K562 (cell line): Measurements from ENCODE around the gene OTC. TPM values are rescaled to one million over a fixed set of nuclear protein-coding genes. Genes with fewer than 3 reads are reported as not detected.

ENCODE experiments used
- ATAC-seq: fragments of 200-7000 bp; cut with Tn5 transposase; 3 replicates; pipeline ENCODE4 v1.9.1; 2020; ENCODE audit warnings: moderate library complexity
- BruUV-seq: library from RNA; stranded (reverse); fragments of 400-500 nt; replicated peaks from 2 replicates; lab custom pipeline; 2021; lab: Mats Ljungman, UMichigan
- CTCF ChIA-PET: fragments of 300-600 bp; formaldehyde crosslinking; extraction: SDS; loops from one replicate; lab custom pipeline; 2021; ENCODE audit warnings: low intra/inter-chr PET ratio; lab: Yijun Ruan, JAX
- POLR2A ChIA-PET: fragments of 300-600, 350-650 bp; sonication (Branson Sonifier 250); formaldehyde crosslinking; extraction: SDS; loops from one replicate; lab custom pipeline; 2021; ENCODE audit warnings: antibody characterized with exemption, inconsistent platforms; lab: Yijun Ruan, JAX
- DNase-seq, 4 experiments: peaks; one replicate each; pipeline versions ENCODE4 v3.0.0 to v3.0.0-alpha.2; 2011 to 2018; ENCODE audit warnings: low spot score in 3 of 4, mixed read lengths in 3 of 4; ENCODE audit errors: extremely low read depth in 1 of 4
- FAIRE-seq: peaks from 2 replicates; lab custom pipeline; 2011; peaks lifted over from hg19 to GRCh38; lab: Jason Lieb, UNC
- H2AFZ ChIP-seq: 2 replicates; pipeline ENCODE4 v1.6.0; 2011; ENCODE audit warnings: low read depth, low read length, control low read depth, inconsistent platforms
- H3K27ac ChIP-seq: fragments of 200-600 bp; 3 replicates; pipeline ENCODE4 v1.8.0; 2011; ENCODE audit warnings: low read depth, mild to moderate bottlenecking, control low read depth, inconsistent platforms, low read length, moderate library complexity, mixed read lengths; ENCODE audit errors: extremely low read depth
- H3K27me3 ChIP-seq, 2 experiments: fragments of 300-600 bp in 1 of 2; 2 replicates in 1 of 2; 3 replicates in 1 of 2; pipeline versions ENCODE4 v1.6.0 to v1.8.0; 2011; ENCODE audit warnings: inconsistent platforms in 2 of 2, low read length in 2 of 2, mild to moderate bottlenecking in 1 of 2, mixed read lengths in 1 of 2, moderate library complexity in 1 of 2; ENCODE audit not compliant: control insufficient read depth in 2 of 2, insufficient read depth in 2 of 2
- H3K36me3 ChIP-seq: fragments of 300-600 bp; 3 replicates; pipeline ENCODE4 v1.8.0; 2011; ENCODE audit warnings: mild to moderate bottlenecking, low read length, inconsistent platforms; ENCODE audit not compliant: control insufficient read depth, insufficient read depth
- H3K4me1 ChIP-seq, 2 experiments: fragments of 200-600 bp in 1 of 2; replicated peaks in 1 of 2; 2 replicates in 1 of 2; 3 replicates in 1 of 2; pipeline versions ENCODE4 v1.5.1 to v1.8.0; 2011; ENCODE audit warnings: inconsistent platforms in 2 of 2, low read length in 2 of 2, mild to moderate bottlenecking in 1 of 2, mixed read lengths in 1 of 2, moderate library complexity in 1 of 2; ENCODE audit not compliant: control insufficient read depth in 2 of 2, insufficient read depth in 2 of 2
- H3K4me2 ChIP-seq: 2 replicates; pipeline ENCODE4 v1.6.1; 2011; ENCODE audit warnings: low read length, control low read depth, inconsistent platforms, mixed read lengths; ENCODE audit not compliant: insufficient read depth
- H3K4me3 ChIP-seq: fragments of 200-600 bp; sonication (generic), shearing (Covaris generic); 2 replicates; pipeline ENCODE4 v1.5.1; 2016; ENCODE audit warnings: control low read depth, inconsistent platforms
- H3K79me2 ChIP-seq: fragments of 200-600 bp; 3 replicates; pipeline ENCODE4 v1.8.0; 2011; ENCODE audit warnings: low read length, inconsistent platforms; ENCODE audit not compliant: control insufficient read depth, insufficient read depth
- H3K9ac ChIP-seq, 2 experiments: 2 replicates each; pipeline versions ENCODE4 v1.6.0 to v1.6.1; 2011; ENCODE audit warnings: low read depth in 2 of 2, low read length in 2 of 2, control low read depth in 1 of 2, inconsistent platforms in 1 of 2, mild to moderate bottlenecking in 1 of 2, mixed read lengths in 1 of 2; ENCODE audit not compliant: insufficient read depth in 1 of 2
- H3K9me1 ChIP-seq: one replicate; pipeline ENCODE4 v1.6.0; 2011; ENCODE audit warnings: inconsistent platforms, mild to moderate bottlenecking, low read length, moderate library complexity; ENCODE audit not compliant: control insufficient read depth, insufficient read depth
- H3K9me3 ChIP-seq: replicated peaks from 2 replicates; pipeline ENCODE4 v1.5.1; 2011; ENCODE audit warnings: low read depth, low read length, inconsistent platforms; ENCODE audit not compliant: control insufficient read depth, insufficient read depth
- H4K20me1 ChIP-seq: replicated peaks from 2 replicates; pipeline ENCODE4 v1.6.1; 2011; ENCODE audit warnings: low read length, inconsistent platforms, mixed read lengths; ENCODE audit not compliant: control insufficient read depth, insufficient read depth
- CREBBP ChIP-seq: IDR thresholded peaks from one replicate; pipeline ENCODE4 v1.6.1; 2012; ENCODE audit warnings: low read depth, mild to moderate bottlenecking, control low read depth, inconsistent platforms, low read length
- E2F3 ChIP-seq: fragments of 250-450 bp; sonication (Bioruptor Pico); IDR thresholded peaks from 2 replicates; pipeline ENCODE4 v1.4.0; 2020; ENCODE audit warnings: mild to moderate bottlenecking
- FOXA3 ChIP-seq, 2 experiments: fragments of 450-650 bp in 1 of 2; sonication (generic) in 1 of 2; formaldehyde crosslinking; IDR thresholded peaks in 1 of 2; conservative IDR thresholded peaks in 1 of 2; 2 replicates each; pipeline versions ENCODE4 v1.4.0 to v1.8.0; 2020 to 2022; ENCODE audit warnings: mild to moderate bottlenecking in 2 of 2, missing genetic modification reagents in 1 of 2
- GATAD2A ChIP-seq: fragments of 450-650 bp; IDR thresholded peaks from 2 replicates; pipeline ENCODE4 v1.6.1; 2017
- HEY1 ChIP-seq: fragments of 250-450 bp; sonication (Bioruptor Pico); IDR thresholded peaks from 2 replicates; pipeline ENCODE4 v1.5.0; 2020; ENCODE audit warnings: mild to moderate bottlenecking, moderate library complexity, borderline replicate concordance
- NR0B1 ChIP-seq: fragments of 450-650 bp; IDR thresholded peaks from one replicate; pipeline ENCODE4 v1.6.1; 2018; ENCODE audit warnings: mild to moderate bottlenecking, moderate library complexity; ENCODE audit not compliant: partially characterized antibody
- PCBP2 ChIP-seq: fragments of 200-400 bp; formaldehyde crosslinking; IDR thresholded peaks from 2 replicates; pipeline ENCODE4 v1.6.1; 2018; ENCODE audit warnings: low read length, low read depth, mild to moderate bottlenecking, moderate library complexity; ENCODE audit not compliant: poor library complexity, severe bottlenecking
- PHF20 ChIP-seq: fragments of 450-650 bp; IDR thresholded peaks from 2 replicates; pipeline ENCODE4 v1.6.1; 2018; ENCODE audit not compliant: partially characterized antibody
- TEAD4 ChIP-seq, 2 experiments: sonication (generic) in 1 of 2; formaldehyde crosslinking in 1 of 2; IDR thresholded peaks; 2 replicates each; pipeline versions ENCODE4 v1.6.1 to v1.8.0; 2012 to 2022; ENCODE audit warnings: borderline replicate concordance in 1 of 2, inconsistent platforms in 1 of 2, low read length in 1 of 2, mild to moderate bottlenecking in 1 of 2, missing genetic modification reagents in 1 of 2
- YY1 ChIP-seq, 3 experiments: IDR thresholded peaks; 2 replicates each; pipeline ENCODE4 v1.6.1; 2011; ENCODE audit warnings: low read length in 2 of 3, mild to moderate bottlenecking in 2 of 3, moderate library complexity in 2 of 3, borderline replicate concordance in 1 of 3, control low read depth in 1 of 3, low read depth in 1 of 3; ENCODE audit not compliant: insufficient read depth in 3 of 3, insufficient replicate concordance in 2 of 3, control insufficient read depth in 1 of 3, insufficient read length in 1 of 3; ENCODE audit errors: extremely low read depth in 1 of 3
- ZNF217 ChIP-seq: sonication (generic); formaldehyde crosslinking; IDR thresholded peaks from 2 replicates; pipeline ENCODE4 v1.8.0; 2022; ENCODE audit warnings: mild to moderate bottlenecking, missing genetic modification reagents
- ZNF449 ChIP-seq: fragments of 250-450 bp; sonication (Bioruptor Pico); IDR thresholded peaks from 2 replicates; pipeline ENCODE4 v1.8.0; 2022; ENCODE audit warnings: moderate library complexity, mild to moderate bottlenecking, inconsistent platforms
- ZNF699 ChIP-seq: fragments of 250-450 bp; sonication (Bioruptor Pico); IDR thresholded peaks from 2 replicates; pipeline ENCODE4 v1.8.0; 2021; ENCODE audit warnings: mild to moderate bottlenecking, moderate library complexity; ENCODE audit not compliant: insufficient replicate concordance
- in situ Hi-C: fragments of 300-500 bp; cut with MboI; formaldehyde crosslinking; loops from 4 replicates; pipeline ENCODE4 v1.15.0; 2018; ENCODE audit warnings: inconsistent platforms, mixed read lengths
- intact Hi-C: fragments of 100-400 bp; cut with micrococcal nuclease; formaldehyde crosslinking; loops from 2 replicates; pipeline ENCODE4 v1.14.2; 2022
- polyA plus RNA-seq, 8 experiments: library from polyadenylated mRNA; depleted of rRNA in 4 of 8; stranded (reverse) in 5 of 8; unstranded in 3 of 8; fragments of >200 nt; fragmentation: Nextera tagmentation in 2 of 8; fragmentation: Illumina TruSeq in 1 of 8; extraction: Ambion mirVana in 2 of 8; extraction: Trizol in 1 of 8; gene quantifications; 2 replicates each; pipeline versions ENCODE4 v1.2.1 to v1.2.3, GENCODE V29; 2011 to 2014; ENCODE audit warnings: inconsistent platforms in 1 of 8, missing spikeins in 1 of 8
- total RNA-seq, 7 experiments: library from RNA; depleted of rRNA in 6 of 7; stranded (reverse); fragments of >200 nt in 6 of 7; fragmentation: Illumina TruSeq in 2 of 7; extraction: Trizol in 2 of 7; gene quantifications; 2 replicates each; pipeline versions ENCODE4 v1.2.1 to v1.2.3, GENCODE V29; 2011 to 2021; ENCODE audit warnings: low replicate concordance in 1 of 7
- TF ChIP-seq, protein P1 (sequence below): fragments of 450-650 bp; IDR thresholded peaks from 2 replicates; pipeline ENCODE4 v1.7.0; 2016; ENCODE audit warnings: borderline replicate concordance

OTC gene
- total and polyA plus RNA-seq, 9 of the 15 experiments (the other 6 are each of a cell fraction or from before 2014, with no cell fraction given) = not detected

DNA sequence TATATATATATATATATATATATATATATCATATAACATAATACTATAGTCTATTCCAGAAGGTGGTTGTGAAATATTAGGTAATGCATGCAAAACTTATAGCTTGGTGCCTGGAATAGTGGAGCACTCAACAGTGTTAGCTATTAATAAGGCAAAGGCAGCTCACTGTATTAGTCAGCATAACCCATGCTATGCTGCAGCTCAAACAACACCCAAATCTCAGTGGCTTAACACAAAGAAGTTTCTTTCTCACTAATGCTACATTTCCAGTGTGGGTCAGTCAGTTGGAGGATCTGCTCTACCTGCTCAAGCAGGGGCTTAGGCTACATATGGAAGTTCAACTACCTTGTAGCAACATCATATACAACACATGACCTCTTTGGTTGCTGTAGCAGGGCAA lies 19.9 kb upstream of the OTC start:
- Histone ChIP-seq H3K27ac (no peak overlapping the region), H3K4me1 (peaks cover 1 to 2% of the 10 kb centered on the region in 2 experiments; a peak in 2 of 5 replicates), H3K27me3 (no peaks in the 10 kb centered on the region; a peak in 2 of 5 replicates), H3K9me3 (no peaks in the 10 kb centered on the region), H3K4me3 (no peak overlapping the region), H3K36me3 (no peaks in the 10 kb centered on the region), H2AFZ (no peak overlapping the region), H3K79me2 (no peaks in the 10 kb centered on the region), H3K9ac (no peak overlapping the region), H3K4me2 (no peak overlapping the region), H3K9me1 (no peaks in the 10 kb centered on the region), H4K20me1 (no peaks in the 10 kb centered on the region)
- no peak for ATAC-seq
- POLR2A ChIA-PET = no interaction called here
- TF ChIP-seq FOXA3 (CRISPR knock-in tag; conservative IDR thresholded peaks at IDR 0.05 in 1 of 2, IDR thresholded peaks at IDR 0.05 in 1 of 2) (no peak), PHF20 (no peak), CREBBP (no peak), NR0B1 (no peak), ZNF217 (CRISPR knock-in tag) (no peak), YY1 (IDR thresholded peaks at IDR 0.05; ENCODE audit: borderline replicate concordance in 1 of 3, control insufficient read depth in 1 of 3, extremely low read depth in 1 of 3, insufficient read depth in 3 of 3, insufficient read length in 1 of 3, insufficient replicate concordance in 2 of 3, low read depth in 1 of 3, low read length in 2 of 3) (no peak), TEAD4 (IDR thresholded peaks at IDR 0.05; ENCODE audit: low read length) (no peak), TEAD4 (CRISPR knock-in tag; IDR thresholded peaks at IDR 0.05; ENCODE audit: borderline replicate concordance) (no peak), ZNF699 (CRISPR knock-in tag) (no peak), ZNF449 (no peak), E2F3 (CRISPR knock-in tag) (no peak), HEY1 (CRISPR knock-in tag) (no peak), PCBP2 (no peak), GATAD2A (no peak)
- TF ChIP-seq, protein P1, sequence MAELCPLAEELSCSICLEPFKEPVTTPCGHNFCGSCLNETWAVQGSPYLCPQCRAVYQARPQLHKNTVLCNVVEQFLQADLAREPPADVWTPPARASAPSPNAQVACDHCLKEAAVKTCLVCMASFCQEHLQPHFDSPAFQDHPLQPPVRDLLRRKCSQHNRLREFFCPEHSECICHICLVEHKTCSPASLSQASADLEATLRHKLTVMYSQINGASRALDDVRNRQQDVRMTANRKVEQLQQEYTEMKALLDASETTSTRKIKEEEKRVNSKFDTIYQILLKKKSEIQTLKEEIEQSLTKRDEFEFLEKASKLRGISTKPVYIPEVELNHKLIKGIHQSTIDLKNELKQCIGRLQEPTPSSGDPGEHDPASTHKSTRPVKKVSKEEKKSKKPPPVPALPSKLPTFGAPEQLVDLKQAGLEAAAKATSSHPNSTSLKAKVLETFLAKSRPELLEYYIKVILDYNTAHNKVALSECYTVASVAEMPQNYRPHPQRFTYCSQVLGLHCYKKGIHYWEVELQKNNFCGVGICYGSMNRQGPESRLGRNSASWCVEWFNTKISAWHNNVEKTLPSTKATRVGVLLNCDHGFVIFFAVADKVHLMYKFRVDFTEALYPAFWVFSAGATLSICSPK = no peak
- DNase-seq = no peak
- intact Hi-C loops (no loop called here), in situ Hi-C loops (no loop called here)
- no TSS peak for BruUV-seq
- CTCF ChIA-PET = no interaction called here
- FAIRE-seq = no peak
